Activated B cell treated with CpG ODN at 0.5 μM for 24 hours (primary cell): ENCODE measurements around the gene ZFHX3. TPM values are rescaled to one million over a fixed set of nuclear protein-coding genes. Genes with fewer than 3 reads are reported as not detected.

ENCODE experiments used
- ATAC-seq: fragments of 200-7000 bp; cut with Tn5 transposase; one replicate; pipeline ENCODE4 v1.10.0; 2021; ENCODE audit warnings: low read depth, mild to moderate bottlenecking, moderate library complexity
- CTCF ChIA-PET: fragments of 350-600 bp; sonication (Branson Sonifier 250); formaldehyde crosslinking; loops from one replicate; lab custom pipeline; 2021; ENCODE audit warnings: antibody characterized with exemption; lab: Charles Lee
- POLR2A ChIA-PET: fragments of 350-600 bp; sonication (Branson Sonifier 250); formaldehyde crosslinking; loops from one replicate; lab custom pipeline; 2021; ENCODE audit warnings: antibody characterized with exemption; lab: Charles Lee
- DNase-seq: peaks from one replicate; pipeline ENCODE4 v3.0.0; 2022
- H3K27ac Mint-ChIP-seq: one replicate; pipeline ENCODE4 v1.8.0; 2020; ENCODE audit warnings: mixed read lengths
- H3K27me3 Mint-ChIP-seq: one replicate; pipeline ENCODE4 v1.8.0; 2021; ENCODE audit warnings: mixed read lengths
- H3K36me3 Mint-ChIP-seq: one replicate; pipeline ENCODE4 v1.8.0; 2021; ENCODE audit warnings: low read depth, mixed read lengths
- H3K4me1 Mint-ChIP-seq: one replicate; pipeline ENCODE4 v1.8.0; 2021; ENCODE audit warnings: mixed read lengths
- H3K4me3 Mint-ChIP-seq: one replicate; pipeline ENCODE4 v1.8.0; 2020; ENCODE audit warnings: mild to moderate bottlenecking, mixed read lengths
- H3K9me3 Mint-ChIP-seq: one replicate; pipeline ENCODE4 v1.8.0; 2020; ENCODE audit warnings: mixed read lengths
- CTCF ChIP-seq: fragments of 200-600 bp; IDR thresholded peaks from one replicate; pipeline ENCODE4 v1.8.0; 2022; ENCODE audit warnings: antibody characterized with exemption, mild to moderate bottlenecking
- intact Hi-C: fragments of 100-400 bp; cut with micrococcal nuclease; formaldehyde crosslinking; loops from one replicate; pipeline ENCODE4 v1.15.1; 2024
- total RNA-seq: library from RNA; stranded (reverse); gene quantifications from 2 replicates; pipeline ENCODE4 v1.2.3, GENCODE V29; 2022

ZFHX3 gene
- total RNA-seq, 1 donor from 2014 or later = 9.2 TPM

- ATAC-seq = no peak
- no peak for DNase-seq
- H3K4me1 Mint-ChIP-seq = peaks cover 5% of the 10 kb centered on the region
- no peaks in the 10 kb centered on the region for H3K9me3 Mint-ChIP-seq
- ChIA-PET POLR2A (no interaction called here), CTCF (interaction anchor here (0.8 to 1.6 kb wide), 2 partner anchors 18 to 19 kb away, joined by 3 read pairs; no protein-coding TSS in a partner anchor)
- TF ChIP-seq CTCF = no peak
- H3K27me3 Mint-ChIP-seq = no peaks in the 10 kb centered on the region
- no peak overlapping the region for H3K27ac Mint-ChIP-seq
- H3K4me3 Mint-ChIP-seq = no peak overlapping the region
- H3K36me3 Mint-ChIP-seq = no peaks in the 10 kb centered on the region
- intact Hi-C loops = loop anchor here (10.0 kb wide), 1 partner anchor 430 kb away; no protein-coding TSS in a partner anchor
Observed at GRCh38 chr16:72835086-72835485, 212.8 kb downstream of the ZFHX3 start.

- no peak for TF ChIP-seq CTCF
- Mint-ChIP-seq H3K36me3 (no peaks in the 10 kb centered on the region), H3K4me1 (peaks cover 5% of the 10 kb centered on the region), H3K4me3 (no peak overlapping the region), H3K9me3 (no peaks in the 10 kb centered on the region), H3K27me3 (no peaks in the 10 kb centered on the region), H3K27ac (no peak overlapping the region)
- CTCF ChIA-PET = interaction anchor here (1.6 kb wide), 1 partner anchor 19 kb away, joined by 3 read pairs; no protein-coding TSS in a partner anchor
- ATAC-seq (no peak), DNase-seq (no peak)
- intact Hi-C loops = loop anchor here (5.0 to 10.0 kb wide), 2 partner anchors 430 to 1198 kb away; no protein-coding TSS in a partner anchor
- POLR2A ChIA-PET = no interaction called here
Observed at GRCh38 chr16:72834499-72834898, 213.4 kb downstream of the ZFHX3 start.

- Mint-ChIP-seq H3K4me1 (peaks cover 5% of the 10 kb centered on the region), H3K27me3 (no peaks in the 10 kb centered on the region), H3K27ac (no peak overlapping the region), H3K9me3 (no peaks in the 10 kb centered on the region), H3K4me3 (no peak overlapping the region), H3K36me3 (no peaks in the 10 kb centered on the region)
- ATAC-seq (no peak), DNase-seq (no peak)
- ChIA-PET POLR2A (no interaction called here), CTCF (interaction anchor here (1.6 kb wide), 1 partner anchor 19 kb away, joined by 3 read pairs; no protein-coding TSS in a partner anchor)
- intact Hi-C loops = loop anchor here (2.0 to 10.0 kb wide), 3 partner anchors 429 to 1198 kb away; no protein-coding TSS in a partner anchor
- no peak for TF ChIP-seq CTCF
Observed at GRCh38 chr16:72833969-72834368, 214.0 kb downstream of the ZFHX3 start.

- peaks cover 5% of the 10 kb centered on the region for H3K4me1 Mint-ChIP-seq
- intact Hi-C loops = loop anchor here (2.0 to 10.0 kb wide), 3 partner anchors 429 to 1199 kb away; no protein-coding TSS in a partner anchor
- no peak for ATAC-seq
Observed at GRCh38 chr16:72833482-72833881, 214.4 kb downstream of the ZFHX3 start.

More at GRCh38 chr16:72833482-72833881, 214.4 kb downstream of the ZFHX3 start:
- ChIA-PET POLR2A (interaction anchor here (1.3 kb wide), 1 partner anchor 214 kb away, joined by 4 read pairs; the partner anchor contains the start of gene ZFHX3), CTCF (interaction anchor here (0.6 to 2.4 kb wide), 15 partner anchors 8 to 1123 kb away, joined by 3 to 19 read pairs (median 4); partner anchors contain the start of gene ZFHX3)
- DNase-seq = no peak
- Mint-ChIP-seq H3K4me3 (no peak overlapping the region), H3K9me3 (no peaks in the 10 kb centered on the region), H3K27ac (no peak overlapping the region), H3K36me3 (no peaks in the 10 kb centered on the region), H3K27me3 (no peaks in the 10 kb centered on the region)
- no peak for TF ChIP-seq CTCF
